Gastroesophageal sphincter (tissue), 4 donors: Measurements from ENCODE around the gene RIC8A. TPM values are rescaled to one million over a fixed set of nuclear protein-coding genes. Genes with fewer than 3 reads are reported as not detected.

Experiments used
- ATAC-seq: fragments of 150-250 bp; one replicate; pipeline ENCODE4 v1.9.1; 2016; ENCODE audit warnings: mild to moderate bottlenecking, moderate library complexity
- H3K27ac ChIP-seq, 4 donors: fragments of 200-600 bp; sonication (generic) in 3 of 4; 1 replicate in 3 of 4; 2 replicates in 1 of 4; pipeline ENCODE4 v1.5.1; 2016 to 2019
- H3K27me3 ChIP-seq: fragments of 200-600 bp; sonication (generic); one replicate; pipeline ENCODE4 v1.5.1; 2019
- H3K36me3 ChIP-seq, 2 donors: fragments of 200-600 bp; sonication (generic); one replicate each; pipeline ENCODE4 v1.5.1; 2019; ENCODE audit warnings: control low read depth in 1 of 2
- H3K4me1 ChIP-seq, 3 donors: fragments of 200-600 bp; sonication (generic); 1 replicate in 2 of 3; 2 replicates in 1 of 3; pipeline ENCODE4 v1.5.1; 2016 to 2019; ENCODE audit warnings: control low read depth in 2 of 3
- H3K4me3 ChIP-seq, 2 donors: fragments of 200-600 bp; sonication (generic); one replicate each; pipeline ENCODE4 v1.5.1; 2019; ENCODE audit warnings: mild to moderate bottlenecking in 1 of 2, moderate library complexity in 1 of 2
- H3K9me3 ChIP-seq, 3 donors: fragments of 200-600 bp; sonication (generic); one replicate each; pipeline ENCODE4 v1.5.1; 2017 to 2019; ENCODE audit warnings: control low read depth in 2 of 3
- EP300 ChIP-seq: sonication (generic); formaldehyde crosslinking; IDR thresholded peaks from one replicate; pipeline ENCODE4 v1.6.1; 2017; ENCODE audit warnings: antibody characterized with exemption, mild to moderate bottlenecking
- POLR2A ChIP-seq, 2 donors: fragments of 450-650 bp; IDR thresholded peaks; one replicate each; pipeline ENCODE4 v1.6.1; 2017; ENCODE audit warnings: antibody characterized with exemption in 2 of 2, mild to moderate bottlenecking in 2 of 2, moderate library complexity in 1 of 2
- POLR2AphosphoS5 ChIP-seq: sonication (generic); formaldehyde crosslinking; IDR thresholded peaks from one replicate; pipeline ENCODE4 v1.6.1; 2017; ENCODE audit warnings: antibody characterized with exemption
- WGBS, 2 donors: methylation state at CpG; one replicate each; pipeline ENCODE4 v1.1.5; 2018; ENCODE audit warnings: low coverage in 1 of 2; 5-methylcytosine and 5-hydroxymethylcytosine counted together
- total RNA-seq, 4 donors: library from RNA; depleted of rRNA; stranded (reverse); fragments of >200 nt; gene quantifications; one replicate each; pipeline ENCODE4 v1.1.0, GENCODE V29; 2016
- TF ChIP-seq, protein P1 (sequence below), 4 experiments: fragments of 200-600 bp in 2 of 4; fragments of 450-650 bp in 2 of 4; sonication (generic) in 1 of 4; IDR thresholded peaks; one replicate each; pipeline ENCODE4 v1.5.1; 2017 to 2019; ENCODE audit warnings: antibody characterized with exemption in 4 of 4, mild to moderate bottlenecking in 2 of 4, moderate library complexity in 2 of 4

RIC8A gene
- total RNA-seq, 4 donors from 2014 or later: 78.2 to 169 (median 135) TPM

DNA sequence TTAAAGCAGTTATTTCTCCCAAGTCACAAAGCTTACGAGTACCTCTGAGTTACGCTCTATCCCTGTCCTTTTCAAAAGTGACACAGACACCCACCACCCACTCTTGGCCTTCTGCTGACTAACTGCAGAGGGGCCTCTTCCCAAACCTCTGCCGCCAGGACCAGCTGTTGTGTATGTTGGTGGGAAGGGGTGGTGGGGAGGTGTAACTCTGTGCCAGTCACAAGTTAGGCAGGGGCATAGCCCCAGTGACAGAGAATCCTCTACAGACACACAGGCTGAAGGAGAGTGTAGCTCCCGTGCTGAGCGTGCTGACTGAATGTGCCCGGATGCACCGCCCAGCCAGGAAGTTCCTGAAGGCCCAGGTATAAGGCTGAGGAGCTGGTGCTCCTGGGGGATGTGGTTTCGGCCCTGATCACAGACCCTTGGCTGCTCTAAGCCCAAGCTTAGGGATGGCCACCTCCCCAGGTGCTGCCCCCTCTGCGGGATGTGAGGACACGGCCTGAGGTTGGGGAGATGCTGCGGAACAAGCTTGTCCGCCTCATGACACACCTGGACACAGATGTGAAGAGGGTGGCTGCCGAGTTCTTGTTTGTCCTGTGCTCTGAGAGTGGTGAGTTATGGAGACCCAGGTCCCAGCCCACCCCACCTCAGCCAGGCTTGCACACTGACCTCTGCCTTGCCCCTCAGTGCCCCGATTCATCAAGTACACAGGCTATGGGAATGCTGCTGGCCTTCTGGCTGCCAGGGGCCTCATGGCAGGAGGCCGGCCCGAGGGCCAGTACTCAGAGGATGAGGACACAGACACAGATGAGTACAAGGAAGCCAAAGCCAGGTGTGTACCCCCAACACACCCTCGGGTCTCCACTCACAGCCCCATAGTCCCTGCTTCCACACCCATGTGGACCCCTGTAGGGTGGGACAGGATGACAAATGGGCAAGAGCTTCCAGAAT, 4.9 kb downstream of the RIC8A start:
- Histone ChIP-seq H3K27ac (peak overlapping the region in 1 of 4 donors; percentile 97), H3K27me3 (no peaks in the 10 kb centered on the region), H3K9me3 (no peaks in the 10 kb centered on the region), H3K4me3 (no peak overlapping the region), H3K36me3 (peaks cover 0 to 75% of the 10 kb centered on the region in 2 donors), H3K4me1 (peaks cover 3 to 29% (median 18%) of the 10 kb centered on the region in 3 donors)
- TF ChIP-seq, protein P1, sequence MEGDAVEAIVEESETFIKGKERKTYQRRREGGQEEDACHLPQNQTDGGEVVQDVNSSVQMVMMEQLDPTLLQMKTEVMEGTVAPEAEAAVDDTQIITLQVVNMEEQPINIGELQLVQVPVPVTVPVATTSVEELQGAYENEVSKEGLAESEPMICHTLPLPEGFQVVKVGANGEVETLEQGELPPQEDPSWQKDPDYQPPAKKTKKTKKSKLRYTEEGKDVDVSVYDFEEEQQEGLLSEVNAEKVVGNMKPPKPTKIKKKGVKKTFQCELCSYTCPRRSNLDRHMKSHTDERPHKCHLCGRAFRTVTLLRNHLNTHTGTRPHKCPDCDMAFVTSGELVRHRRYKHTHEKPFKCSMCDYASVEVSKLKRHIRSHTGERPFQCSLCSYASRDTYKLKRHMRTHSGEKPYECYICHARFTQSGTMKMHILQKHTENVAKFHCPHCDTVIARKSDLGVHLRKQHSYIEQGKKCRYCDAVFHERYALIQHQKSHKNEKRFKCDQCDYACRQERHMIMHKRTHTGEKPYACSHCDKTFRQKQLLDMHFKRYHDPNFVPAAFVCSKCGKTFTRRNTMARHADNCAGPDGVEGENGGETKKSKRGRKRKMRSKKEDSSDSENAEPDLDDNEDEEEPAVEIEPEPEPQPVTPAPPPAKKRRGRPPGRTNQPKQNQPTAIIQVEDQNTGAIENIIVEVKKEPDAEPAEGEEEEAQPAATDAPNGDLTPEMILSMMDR (IDR thresholded peaks at IDR 0.05): no peak
- TF ChIP-seq POLR2AphosphoS5: no peak
- no peak for TF ChIP-seq EP300
- TF ChIP-seq POLR2A (IDR thresholded peaks at IDR 0.05): no peak
- 90 to 96% methylated on average over 4 of the region's 17 CpGs for WGBS, 2 donors
- ATAC-seq: no peak

DNA sequence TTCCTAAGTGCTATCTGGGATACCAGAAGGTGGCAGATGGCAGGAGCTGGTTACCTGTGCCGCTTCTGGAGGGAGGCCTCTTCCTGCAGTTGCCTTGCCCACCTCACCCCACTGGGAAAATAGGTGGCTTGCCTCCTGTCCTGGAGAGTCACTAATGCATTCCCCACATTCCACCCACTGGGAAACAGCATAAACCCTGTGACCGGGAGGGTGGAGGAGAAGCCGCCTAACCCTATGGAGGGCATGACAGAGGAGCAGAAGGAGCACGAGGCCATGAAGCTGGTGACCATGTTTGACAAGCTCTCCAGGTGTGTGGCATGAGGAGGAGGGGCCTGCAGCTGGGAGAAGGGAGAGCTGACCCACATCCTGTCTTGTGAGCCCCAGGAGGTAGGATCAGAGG, 5.6 kb downstream of the RIC8A start:
- Histone ChIP-seq H3K36me3 (peaks cover 0 to 82% of the 10 kb centered on the region in 2 donors), H3K27ac (peak overlapping the region in 1 of 4 donors; percentile 97), H3K9me3 (no peaks in the 10 kb centered on the region), H3K27me3 (no peaks in the 10 kb centered on the region), H3K4me1 (peaks cover 3 to 29% (median 18%) of the 10 kb centered on the region in 3 donors), H3K4me3 (no peak overlapping the region)
- no peak for ATAC-seq
- WGBS, 2 donors: no CpG with 5 or more reads among the region's 4 CpGs
- no peak for TF ChIP-seq POLR2A (IDR thresholded peaks at IDR 0.05)
- TF ChIP-seq, protein P1 (IDR thresholded peaks at IDR 0.05): no peak
- no peak for TF ChIP-seq POLR2AphosphoS5
- no peak for TF ChIP-seq EP300

DNA sequence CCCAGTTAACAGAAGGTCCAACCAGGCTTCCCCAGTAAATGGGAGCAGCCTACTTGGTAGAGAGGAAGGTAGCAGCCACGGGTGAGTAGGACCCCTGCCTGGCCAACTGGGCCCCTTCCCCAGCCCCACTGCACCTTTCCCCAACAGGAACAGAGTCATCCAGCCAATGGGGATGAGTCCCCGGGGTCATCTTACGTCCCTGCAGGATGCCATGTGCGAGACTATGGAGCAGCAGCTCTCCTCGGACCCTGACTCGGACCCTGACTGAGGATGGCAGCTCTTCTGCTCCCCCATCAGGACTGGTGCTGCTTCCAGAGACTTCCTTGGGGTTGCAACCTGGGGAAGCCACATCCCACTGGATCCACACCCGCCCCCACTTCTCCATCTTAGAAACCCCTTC, 6.6 kb downstream of the RIC8A start:
- no peak overlapping the region for H3K4me3 ChIP-seq
- no peaks in the 10 kb centered on the region for H3K9me3 ChIP-seq
- no peak overlapping the region for H3K27ac ChIP-seq
- no peaks in the 10 kb centered on the region for H3K27me3 ChIP-seq
- WGBS, 2 donors: 17 to 76% methylated on average over 1 to 5 of the region's 7 CpGs
- H3K4me1 ChIP-seq: peaks cover 3 to 27% (median 18%) of the 10 kb centered on the region in 3 donors
- TF ChIP-seq POLR2AphosphoS5: no peak
- TF ChIP-seq, protein P1 (IDR thresholded peaks at IDR 0.05): no peak
- TF ChIP-seq POLR2A (IDR thresholded peaks at IDR 0.05): no peak
- no peak for TF ChIP-seq EP300
- no peak for ATAC-seq
- H3K36me3 ChIP-seq: peaks cover 0 to 92% of the 10 kb centered on the region in 2 donors

DNA sequence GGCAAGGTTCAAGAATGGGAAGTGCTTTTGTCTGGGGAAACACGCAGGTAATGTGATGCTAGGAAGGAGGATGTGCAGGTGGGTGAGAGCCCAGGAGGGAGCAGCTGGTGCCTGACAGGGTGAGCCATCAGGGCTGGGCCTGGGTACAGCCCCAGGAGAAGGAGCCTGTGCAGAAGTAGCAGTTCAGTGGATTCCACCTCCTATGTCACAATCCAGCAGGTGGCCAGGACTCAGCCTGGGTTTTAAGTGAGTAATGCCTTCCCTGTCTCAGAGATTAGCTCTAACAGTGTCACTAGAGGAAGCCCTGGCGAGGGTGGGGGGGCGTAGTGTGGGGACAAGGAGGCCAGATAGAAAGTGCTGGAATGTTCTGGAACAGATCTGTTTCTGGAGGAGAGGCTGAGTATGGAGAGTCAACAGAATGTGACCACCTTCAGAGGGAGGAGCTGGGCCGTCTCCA, 8.1 kb downstream of the RIC8A start:
- Histone ChIP-seq H3K27ac (peak overlapping the region in 2 of 4 donors; percentile 7 to 40), H3K36me3 (peaks cover 0 to 84% of the 10 kb centered on the region in 2 donors), H3K27me3 (no peaks in the 10 kb centered on the region), H3K4me1 (peaks cover 0 to 11% (median 3%) of the 10 kb centered on the region in 3 donors), H3K9me3 (no peaks in the 10 kb centered on the region), H3K4me3 (no peak overlapping the region)
- WGBS, 2 donors: 40% methylated on average over 1 of the region's 4 CpGs
- TF ChIP-seq, protein P1 (IDR thresholded peaks at IDR 0.05): no peak
- TF ChIP-seq POLR2A (IDR thresholded peaks at IDR 0.05) (no peak), POLR2AphosphoS5 (no peak), EP300 (no peak)
- no peak for ATAC-seq
